Peyer's patch (tissue), 4 donors: ENCODE data around the gene C2CD4C. TPM values are rescaled to one million over a fixed set of nuclear protein-coding genes. Genes with fewer than 3 reads are reported as not detected.
"Not testable (repeated sequence)": the region's sequence is repeated elsewhere in the genome, so short reads cannot be mapped to it uniquely, and the experiment has no call there.

Source experiments
- DNase-seq, 3 donors: peaks; one replicate each; pipeline ENCODE4 v3.0.0-alpha.2; 2017 to 2019
- H3K27ac ChIP-seq, 4 donors: fragments of 200-600 bp; sonication (generic); one replicate each; pipeline ENCODE4 v1.5.1; 2016 to 2019
- H3K27me3 ChIP-seq, 2 donors: fragments of 200-600 bp; sonication (generic); one replicate each; pipeline ENCODE4 v1.5.1; 2019
- H3K36me3 ChIP-seq, 3 donors: fragments of 200-600 bp; sonication (generic); one replicate each; pipeline ENCODE4 v1.5.1; 2016 to 2019
- H3K4me1 ChIP-seq, 4 donors: fragments of 200-600 bp; sonication (generic); one replicate each; pipeline ENCODE4 v1.5.1; 2016 to 2019
- H3K4me3 ChIP-seq, 4 donors: fragments of 200-600 bp; sonication (generic); 1 replicate in 3 of 4; 2 replicates in 1 of 4; pipeline ENCODE4 v1.5.1; 2016 to 2019; ENCODE audit warnings: mild to moderate bottlenecking in 1 of 4
- H3K9me3 ChIP-seq, 4 donors: fragments of 200-600 bp; sonication (generic); one replicate each; pipeline ENCODE4 v1.5.1; 2016 to 2019; ENCODE audit warnings: mild to moderate bottlenecking in 1 of 4
- POLR2A ChIP-seq, 2 donors: fragments of 450-650 bp; IDR thresholded peaks; one replicate each; pipeline ENCODE4 v1.5.1; 2017; ENCODE audit warnings: antibody characterized with exemption in 2 of 2, mild to moderate bottlenecking in 2 of 2, moderate library complexity in 2 of 2
- total RNA-seq, 4 donors: library from RNA; depleted of rRNA; stranded (reverse); fragments of >200 nt; gene quantifications; one replicate each; pipeline ENCODE4 v1.1.0, GENCODE V29; 2016
- TF ChIP-seq, protein P1 (sequence below), 6 experiments: fragments of 450-650 bp in 4 of 6; fragments of 200-600 bp in 2 of 6; sonication (generic) in 1 of 6; IDR thresholded peaks; one replicate each; pipeline ENCODE4 v1.5.1; 2017 to 2019; ENCODE audit warnings: antibody characterized with exemption in 6 of 6, mild to moderate bottlenecking in 3 of 6, moderate library complexity in 1 of 6

Gene C2CD4C
- total RNA-seq, 4 donors from 2014 or later, result 0.47 to 0.80 TPM; not detected in 2

DNA sequence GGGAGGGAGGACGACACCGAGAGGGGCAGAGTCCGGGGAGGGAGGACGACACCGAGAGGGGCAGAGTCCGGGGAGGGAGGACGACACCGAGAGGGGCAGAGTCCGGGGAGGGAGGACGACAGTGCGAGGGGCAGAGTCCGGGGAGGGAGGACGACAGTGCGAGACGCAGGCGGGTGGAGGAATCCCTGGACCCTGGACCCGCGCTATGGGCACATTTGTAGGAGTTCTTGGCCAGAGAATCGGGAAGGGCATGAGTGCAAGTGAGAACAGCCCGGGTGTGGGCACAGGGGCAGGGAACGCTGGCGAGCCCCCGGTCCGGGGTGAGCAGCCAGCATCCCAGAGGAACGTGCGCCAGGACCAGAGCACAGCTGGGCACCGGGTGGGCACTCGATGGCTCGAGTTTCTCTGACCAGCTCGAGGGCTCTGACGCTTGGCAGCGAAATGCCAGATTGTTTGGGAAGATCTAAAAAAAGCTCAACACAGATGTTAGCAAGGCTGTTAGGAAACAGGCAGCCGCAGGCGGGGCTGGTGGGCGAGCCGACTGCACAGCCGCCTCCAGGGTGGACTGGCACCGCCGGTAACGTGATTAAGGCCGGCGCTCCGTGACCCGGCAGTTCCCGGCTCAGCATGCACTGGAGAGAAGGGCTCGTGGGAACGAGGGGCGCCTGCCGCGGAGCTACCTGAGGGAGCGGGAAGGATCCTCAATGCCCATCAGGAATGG, 17.9 kb upstream of the C2CD4C start:
- Histone ChIP-seq H3K27ac (no peak overlapping the region), H3K36me3 (no peaks in the 10 kb centered on the region), H3K9me3 (no peaks in the 10 kb centered on the region), H3K4me3 (no peak overlapping the region), H3K4me1 (no peaks in the 10 kb centered on the region), H3K27me3 (no peaks in the 10 kb centered on the region)
- no peak for DNase-seq
- TF ChIP-seq POLR2A (IDR thresholded peaks at IDR 0.05), result no peak
- TF ChIP-seq, protein P1, sequence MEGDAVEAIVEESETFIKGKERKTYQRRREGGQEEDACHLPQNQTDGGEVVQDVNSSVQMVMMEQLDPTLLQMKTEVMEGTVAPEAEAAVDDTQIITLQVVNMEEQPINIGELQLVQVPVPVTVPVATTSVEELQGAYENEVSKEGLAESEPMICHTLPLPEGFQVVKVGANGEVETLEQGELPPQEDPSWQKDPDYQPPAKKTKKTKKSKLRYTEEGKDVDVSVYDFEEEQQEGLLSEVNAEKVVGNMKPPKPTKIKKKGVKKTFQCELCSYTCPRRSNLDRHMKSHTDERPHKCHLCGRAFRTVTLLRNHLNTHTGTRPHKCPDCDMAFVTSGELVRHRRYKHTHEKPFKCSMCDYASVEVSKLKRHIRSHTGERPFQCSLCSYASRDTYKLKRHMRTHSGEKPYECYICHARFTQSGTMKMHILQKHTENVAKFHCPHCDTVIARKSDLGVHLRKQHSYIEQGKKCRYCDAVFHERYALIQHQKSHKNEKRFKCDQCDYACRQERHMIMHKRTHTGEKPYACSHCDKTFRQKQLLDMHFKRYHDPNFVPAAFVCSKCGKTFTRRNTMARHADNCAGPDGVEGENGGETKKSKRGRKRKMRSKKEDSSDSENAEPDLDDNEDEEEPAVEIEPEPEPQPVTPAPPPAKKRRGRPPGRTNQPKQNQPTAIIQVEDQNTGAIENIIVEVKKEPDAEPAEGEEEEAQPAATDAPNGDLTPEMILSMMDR (IDR thresholded peaks at IDR 0.05), result no peak

DNA sequence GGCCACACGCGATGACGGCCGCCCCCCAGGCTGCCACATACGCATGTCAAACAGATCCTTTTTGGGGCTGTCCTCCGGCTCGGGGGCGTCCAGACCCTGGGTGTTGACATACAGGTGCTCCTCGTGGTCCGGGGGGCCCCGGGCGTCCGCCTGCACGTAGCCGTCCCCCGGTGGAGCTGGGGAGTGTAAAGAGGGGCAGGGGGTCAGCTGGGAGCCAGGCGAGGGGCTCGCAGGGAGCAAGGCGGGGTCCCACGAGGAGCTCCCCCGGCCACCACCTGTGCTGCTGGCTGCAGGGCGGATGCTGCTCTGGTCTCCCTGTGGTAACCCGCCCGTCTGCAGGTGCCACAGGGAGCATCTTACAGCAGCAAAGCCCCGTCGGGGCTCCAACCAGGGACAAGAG, 16.1 kb upstream of the C2CD4C start:
- no peaks in the 10 kb centered on the region for H3K4me1 ChIP-seq
- no peak for DNase-seq
- no peak overlapping the region for H3K27ac ChIP-seq
- H3K36me3 ChIP-seq, result no peaks in the 10 kb centered on the region
- no peaks in the 10 kb centered on the region for H3K27me3 ChIP-seq
- H3K4me3 ChIP-seq, result no peak overlapping the region
- no peaks in the 10 kb centered on the region for H3K9me3 ChIP-seq
- TF ChIP-seq POLR2A (IDR thresholded peaks at IDR 0.05), result no peak
- TF ChIP-seq, protein P1 (IDR thresholded peaks at IDR 0.05), result no peak

DNA sequence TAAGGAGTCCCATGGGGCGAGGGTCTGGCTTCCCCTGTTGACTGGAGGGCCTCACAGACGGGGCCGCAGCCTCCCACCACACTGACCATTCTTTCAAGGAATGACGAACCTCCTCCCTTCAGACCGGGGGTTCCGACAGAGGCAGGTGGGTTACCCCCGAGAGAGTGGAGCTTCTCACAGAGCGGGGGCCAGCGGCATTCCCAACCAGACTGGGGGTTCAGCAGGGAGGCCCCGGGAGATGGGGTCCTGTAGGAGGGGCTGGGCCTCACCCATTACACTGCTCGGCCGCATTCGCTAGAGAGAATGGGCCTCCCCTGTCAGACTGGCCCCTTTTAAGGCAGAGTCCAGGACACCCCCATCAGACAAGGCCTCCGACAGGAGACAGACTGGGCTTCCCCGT, 15.6 kb upstream of the C2CD4C start:
- no peak for DNase-seq

DNA sequence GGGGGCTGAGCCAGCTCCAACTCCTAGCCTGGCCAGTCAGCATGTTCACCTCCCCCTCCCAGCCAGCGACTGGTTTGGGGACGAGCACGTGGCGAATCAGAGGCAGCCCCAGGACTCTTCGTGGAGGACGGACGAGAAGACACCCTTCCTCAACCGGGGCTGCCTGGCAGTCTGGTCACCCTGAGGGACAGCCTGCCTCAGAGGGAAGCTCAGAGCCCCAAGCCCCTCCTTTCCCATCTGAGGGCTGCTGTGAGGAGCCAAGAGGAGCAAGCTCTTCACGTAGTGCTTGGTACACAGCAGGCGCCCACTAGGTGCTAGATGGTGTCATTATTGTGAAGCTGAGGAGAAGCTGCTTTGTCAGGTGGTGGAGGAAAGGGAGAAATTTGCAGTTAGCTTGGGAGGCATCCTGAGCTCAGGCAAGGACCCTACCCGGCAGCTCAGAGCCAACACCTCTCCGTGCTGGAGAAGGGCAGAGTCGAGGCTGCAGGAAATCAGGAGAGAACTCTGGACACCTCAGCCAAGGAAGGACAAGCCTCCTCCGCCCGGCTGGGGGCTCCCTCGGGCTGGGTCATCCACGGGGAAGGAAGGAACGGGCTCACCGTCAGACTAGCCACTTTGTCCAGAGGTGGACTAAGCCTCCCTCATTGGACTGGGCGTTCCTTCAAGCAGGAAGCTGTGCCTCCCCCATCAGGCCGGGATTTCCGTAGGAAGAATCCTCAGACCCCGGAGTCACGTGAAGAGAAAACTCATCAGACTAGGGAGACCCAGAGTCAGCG, 14.9 kb upstream of the C2CD4C start:
- Histone ChIP-seq H3K27ac (no peak overlapping the region), H3K4me1 (no peaks in the 10 kb centered on the region), H3K9me3 (no peaks in the 10 kb centered on the region), H3K27me3 (no peaks in the 10 kb centered on the region), H3K36me3 (no peaks in the 10 kb centered on the region), H3K4me3 (no peak overlapping the region)
- DNase-seq, result no peak
- no peak for TF ChIP-seq POLR2A (IDR thresholded peaks at IDR 0.05)
- TF ChIP-seq, protein P1 (IDR thresholded peaks at IDR 0.05), result no peak

More for the DNA sequence above, 15.6 kb upstream of the C2CD4C start:
- H3K27me3 ChIP-seq, result no peaks in the 10 kb centered on the region
- H3K9me3 ChIP-seq, result no peaks in the 10 kb centered on the region
- TF ChIP-seq, protein P1 (IDR thresholded peaks at IDR 0.05), result no peak
- no peak for TF ChIP-seq POLR2A (IDR thresholded peaks at IDR 0.05)
- H3K4me1 ChIP-seq, result no peaks in the 10 kb centered on the region
- no peak overlapping the region for H3K4me3 ChIP-seq
- H3K27ac ChIP-seq, result no peak overlapping the region
- no peaks in the 10 kb centered on the region for H3K36me3 ChIP-seq

DNA sequence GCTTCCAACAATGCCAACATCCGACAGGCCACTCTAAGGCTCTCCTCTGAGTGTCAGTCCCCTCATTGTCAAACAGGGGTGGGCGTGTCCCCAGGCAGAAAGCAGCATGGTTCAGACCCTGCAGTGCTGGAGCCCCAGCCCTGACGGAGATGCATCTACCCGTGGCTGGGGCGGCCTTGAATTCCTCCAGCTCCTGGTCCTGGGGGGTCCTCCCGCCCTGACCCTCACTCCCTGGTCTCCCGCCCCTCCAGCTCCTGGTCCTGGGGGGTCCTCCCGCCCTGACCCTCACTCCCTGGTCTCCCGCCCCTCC, 13.9 kb upstream of the C2CD4C start:
- DNase-seq, H3K27me3 ChIP-seq, H3K36me3 ChIP-seq, H3K4me3 ChIP-seq, H3K4me1 ChIP-seq, H3K27ac ChIP-seq, H3K9me3 ChIP-seq: not testable (repeated sequence)

DNA sequence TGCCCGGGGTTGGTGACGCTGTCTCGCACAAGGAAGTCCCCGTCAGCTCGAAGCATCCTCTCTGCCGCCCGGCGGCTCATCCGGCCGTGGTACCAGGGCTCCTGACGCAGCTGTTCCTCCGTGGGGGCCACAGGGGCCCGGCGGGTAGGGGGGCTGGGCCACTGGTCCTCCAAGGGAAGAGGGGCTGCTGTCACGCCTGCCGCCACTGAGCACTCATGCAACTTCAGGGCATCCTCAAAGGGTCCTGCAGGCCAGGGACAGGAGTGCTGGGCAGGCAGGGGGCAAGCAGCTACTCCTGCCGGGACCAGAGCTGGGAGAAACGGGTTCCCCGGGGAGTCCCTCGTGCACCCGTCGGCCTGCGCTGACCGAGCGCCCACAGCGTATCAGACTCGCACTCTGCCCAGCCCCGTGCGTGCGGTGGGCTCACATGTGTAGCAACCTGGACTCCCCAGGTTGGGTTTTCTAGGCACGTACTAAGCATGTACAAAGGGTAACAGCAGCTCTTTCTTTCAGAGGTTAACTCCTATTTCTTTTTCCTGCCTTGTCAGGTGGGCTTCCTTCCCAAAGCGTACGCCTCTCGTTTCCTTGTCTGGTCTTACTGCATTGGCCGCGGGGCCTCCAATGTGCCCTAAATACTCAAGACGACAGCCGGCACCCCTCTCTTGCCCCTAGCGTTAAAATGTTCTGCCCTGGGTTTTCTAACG, 13.4 kb upstream of the C2CD4C start:
- no peaks in the 10 kb centered on the region for H3K27me3 ChIP-seq
- no peak for TF ChIP-seq POLR2A (IDR thresholded peaks at IDR 0.05)
- TF ChIP-seq, protein P1 (IDR thresholded peaks at IDR 0.05), result no peak
- no peaks in the 10 kb centered on the region for H3K4me1 ChIP-seq
- no peaks in the 10 kb centered on the region for H3K36me3 ChIP-seq
- no peak overlapping the region for H3K4me3 ChIP-seq
- H3K9me3 ChIP-seq, result no peaks in the 10 kb centered on the region
- H3K27ac ChIP-seq, result no peak overlapping the region
- no peak for DNase-seq
